Activated CD8-positive, alpha-beta T cell treated with anti-CD3 and anti-CD28 coated beads for 36 hours (primary cell): Measurements from ENCODE around the gene TFAP2E. TPM values are rescaled to one million over a fixed set of nuclear protein-coding genes. Genes with fewer than 3 reads are reported as not detected.

Experiments used
- ATAC-seq: fragments of 200-7000 bp; cut with Tn5 transposase; one replicate; pipeline ENCODE4 v1.10.0; 2021; ENCODE audit warnings: mild to moderate bottlenecking, moderate library complexity
- CTCF ChIA-PET: fragments of 350-600 bp; sonication (Branson Sonifier 250); formaldehyde crosslinking; loops from one replicate; lab custom pipeline; 2021; ENCODE audit warnings: antibody characterized with exemption; lab: Charles Lee
- POLR2A ChIA-PET: fragments of 350-600 bp; sonication (Branson Sonifier 250); formaldehyde crosslinking; loops from one replicate; lab custom pipeline; 2021; ENCODE audit warnings: antibody characterized with exemption; lab: Charles Lee
- DNase-seq: peaks from one replicate; pipeline ENCODE4 v3.0.0-alpha.2; 2020
- H3K27ac Mint-ChIP-seq: one replicate; pipeline ENCODE4 v1.8.0; 2021; ENCODE audit warnings: mild to moderate bottlenecking, mixed read lengths
- H3K27me3 Mint-ChIP-seq: one replicate; pipeline ENCODE4 v1.8.0; 2021; ENCODE audit warnings: mixed read lengths
- H3K36me3 Mint-ChIP-seq: one replicate; pipeline ENCODE4 v1.8.0; 2021; ENCODE audit warnings: low read depth, mixed read lengths
- H3K4me1 Mint-ChIP-seq: one replicate; pipeline ENCODE4 v1.8.0; 2021; ENCODE audit warnings: low read depth, mixed read lengths
- H3K4me3 Mint-ChIP-seq: one replicate; pipeline ENCODE4 v1.8.0; 2021; ENCODE audit warnings: mild to moderate bottlenecking, moderate library complexity, mixed read lengths
- H3K9me3 Mint-ChIP-seq: one replicate; pipeline ENCODE4 v1.8.0; 2021; ENCODE audit warnings: mixed read lengths
- CTCF ChIP-seq: fragments of 200-600 bp; IDR thresholded peaks from one replicate; pipeline ENCODE4 v1.8.0; 2022; ENCODE audit warnings: antibody characterized with exemption, mild to moderate bottlenecking
- intact Hi-C: fragments of 100-400 bp; cut with micrococcal nuclease; formaldehyde crosslinking; loops from one replicate; pipeline ENCODE4 v1.10.0; 2022
- total RNA-seq, 2 experiments: library from RNA; stranded (reverse); gene quantifications; one replicate each; pipeline ENCODE4 v1.2.3, GENCODE V29; 2021

The TFAP2E gene
- total RNA-seq, 2 experiments from 2014 or later = 0.56 to 0.58 TPM

DNA sequence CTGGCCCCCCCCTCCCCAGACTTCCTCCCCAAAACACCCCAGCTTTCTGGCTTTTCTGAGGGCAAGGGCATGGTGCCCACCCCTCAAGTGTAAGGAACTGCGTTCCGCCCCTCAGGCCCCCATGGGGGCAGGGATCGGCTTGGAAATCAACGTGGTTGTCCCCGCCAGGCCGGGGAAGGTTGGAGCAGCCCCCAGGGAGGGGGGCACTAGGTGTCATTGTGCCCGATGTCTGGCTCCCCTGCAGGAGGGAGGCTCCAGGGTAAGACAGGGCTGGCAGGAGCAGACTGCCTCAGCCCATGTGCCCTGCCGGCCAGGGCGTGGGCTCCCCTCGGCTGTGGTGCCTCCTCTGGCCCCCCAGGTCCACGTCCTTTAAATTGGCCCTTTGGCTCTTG is 7.4 kb upstream of the TFAP2E start:
- H3K36me3 Mint-ChIP-seq = peaks cover 10% of the 10 kb centered on the region
- POLR2A ChIA-PET = interaction anchor here (1.5 kb wide), 1 partner anchor 12 kb away, joined by 4 read pairs; no protein-coding TSS in a partner anchor
- ATAC-seq (no peak), DNase-seq (no peak)
- intact Hi-C loops = no loop called here
- H3K4me1 Mint-ChIP-seq = peaks cover 19% of the 10 kb centered on the region
- H3K27ac Mint-ChIP-seq = no peak overlapping the region
- H3K4me3 Mint-ChIP-seq = no peak overlapping the region
- CTCF ChIA-PET = interaction anchor here (1.1 to 5.9 kb wide), 11 partner anchors 12 to 364 kb away, joined by 4 to 76 read pairs (median 7); partner anchors contain the start of gene CLSPN
- no peak for TF ChIP-seq CTCF
- H3K27me3 Mint-ChIP-seq = no peaks in the 10 kb centered on the region
- no peaks in the 10 kb centered on the region for H3K9me3 Mint-ChIP-seq

GRCh38 chr1:35567947-35568558 is 5.1 kb upstream of the TFAP2E start:
- Mint-ChIP-seq H3K4me3 (no peak overlapping the region), H3K9me3 (no peaks in the 10 kb centered on the region), H3K27me3 (peaks cover 4% of the 10 kb centered on the region), H3K36me3 (peaks cover 8% of the 10 kb centered on the region), H3K4me1 (peaks cover 9% of the 10 kb centered on the region), H3K27ac (no peak overlapping the region)
- intact Hi-C loops = loop anchor here (2.0 kb wide), 1 partner anchor 207 kb away; no protein-coding TSS in a partner anchor
- no peak for DNase-seq
- CTCF ChIA-PET = interaction anchor here (1.0 to 5.9 kb wide), 31 partner anchors 9 to 213 kb away, joined by 3 to 76 read pairs (median 4); partner anchors contain the start of genes CLSPN, KIAA0319L and NCDN
- no peak for ATAC-seq
- POLR2A ChIA-PET = interaction anchor here (1.2 to 2.2 kb wide), 4 partner anchors 10 to 202 kb away, joined by 3 to 8 read pairs (median 6); no protein-coding TSS in a partner anchor
- no peak for TF ChIP-seq CTCF

- H3K4me1 Mint-ChIP-seq = peaks cover 7% of the 10 kb centered on the region
- POLR2A ChIA-PET = interaction anchor here (1.3 to 2.2 kb wide), 3 partner anchors 9 to 201 kb away, joined by 5 to 8 read pairs (median 6); no protein-coding TSS in a partner anchor
Observed at GRCh38 chr1:35568975-35569395, 4.1 kb upstream of the TFAP2E start.

GRCh38 chr1:35569936-35570335 is 3.2 kb upstream of the TFAP2E start:
- H3K4me3 Mint-ChIP-seq = no peak overlapping the region
- H3K9me3 Mint-ChIP-seq = no peaks in the 10 kb centered on the region
- no peak for TF ChIP-seq CTCF
- intact Hi-C loops = loop anchor here (2.0 to 5.0 kb wide), 2 partner anchors 147 to 205 kb away; partner anchors contain the start of gene C1orf216
- CTCF ChIA-PET = interaction anchor here (2.3 kb wide), 1 partner anchor 157 kb away, joined by 13 read pairs; no protein-coding TSS in a partner anchor
- no peak overlapping the region for H3K27ac Mint-ChIP-seq
- DNase-seq (no peak), ATAC-seq (no peak)
- peaks cover 6% of the 10 kb centered on the region for H3K36me3 Mint-ChIP-seq
- peaks cover 6% of the 10 kb centered on the region for H3K27me3 Mint-ChIP-seq
- POLR2A ChIA-PET = no interaction called here
- no peaks in the 10 kb centered on the region for H3K4me1 Mint-ChIP-seq

More at GRCh38 chr1:35568975-35569395, 4.1 kb upstream of the TFAP2E start:
- Mint-ChIP-seq H3K27ac (no peak overlapping the region), H3K4me3 (no peak overlapping the region), H3K36me3 (peaks cover 8% of the 10 kb centered on the region), H3K9me3 (no peaks in the 10 kb centered on the region), H3K27me3 (peaks cover 4% of the 10 kb centered on the region)
- DNase-seq = peak; percentile 81
- peak; percentile 90 for TF ChIP-seq CTCF
- intact Hi-C loops = loop anchor here (2.0 kb wide), 1 partner anchor 206 kb away; no protein-coding TSS in a partner anchor
- CTCF ChIA-PET = interaction anchor here (0.7 to 5.9 kb wide), 46 partner anchors 9 to 490 kb away, joined by 3 to 76 read pairs (median 4); partner anchors contain the start of genes CLSPN, KIAA0319L, NCDN and ZMYM1
- peak; percentile 72 for ATAC-seq
